Right hindlimb (tissue), 1 donor: ENCODE measurements around the gene NFE2L2.
"Not testable (repeated sequence)": the region's sequence is repeated elsewhere in the genome, so short reads cannot be mapped to it uniquely, and the experiment has no call there.

ENCODE experiments used
- DNase-seq: peaks from one replicate; pipeline ENCODE4 v3.0.0-alpha.2; 2018

Gene NFE2L2

DNA sequence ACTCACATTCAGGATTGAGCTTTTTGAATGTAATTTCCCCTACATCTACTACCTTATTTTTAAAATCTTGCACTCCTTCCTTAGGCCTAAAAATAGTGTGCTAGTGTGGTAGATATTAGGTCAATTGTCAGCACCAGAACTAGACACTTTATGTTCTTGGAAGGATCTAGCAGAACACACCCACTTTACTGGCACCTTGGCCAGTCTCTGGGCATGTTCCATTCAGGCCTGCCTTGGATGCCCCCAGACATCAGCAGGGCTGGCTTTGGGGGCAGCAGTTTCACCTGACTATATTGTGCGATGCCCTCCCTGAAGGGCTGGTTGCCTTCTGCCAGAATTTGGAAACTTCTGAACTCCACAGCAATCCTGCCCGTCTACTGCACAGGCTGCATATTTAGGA is 15.3 kb upstream of the NFE2L2 start:
- DNase-seq = no peak

DNA sequence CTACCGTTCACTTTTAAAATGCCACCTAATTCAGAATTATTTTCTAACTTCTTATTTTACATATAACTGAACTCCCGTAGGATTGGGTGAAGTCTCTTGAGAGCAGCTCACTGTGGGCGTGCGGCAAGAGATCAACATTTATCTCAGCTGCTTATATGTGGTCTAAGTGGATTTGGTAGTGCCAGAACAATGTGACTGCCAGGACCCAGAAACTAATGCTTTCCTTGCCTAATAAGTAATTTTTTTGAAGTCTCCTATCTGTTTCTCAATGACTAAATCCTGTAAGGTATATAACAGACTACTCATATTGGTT is 11.2 kb upstream of the NFE2L2 start:
- DNase-seq = no peak

DNA sequence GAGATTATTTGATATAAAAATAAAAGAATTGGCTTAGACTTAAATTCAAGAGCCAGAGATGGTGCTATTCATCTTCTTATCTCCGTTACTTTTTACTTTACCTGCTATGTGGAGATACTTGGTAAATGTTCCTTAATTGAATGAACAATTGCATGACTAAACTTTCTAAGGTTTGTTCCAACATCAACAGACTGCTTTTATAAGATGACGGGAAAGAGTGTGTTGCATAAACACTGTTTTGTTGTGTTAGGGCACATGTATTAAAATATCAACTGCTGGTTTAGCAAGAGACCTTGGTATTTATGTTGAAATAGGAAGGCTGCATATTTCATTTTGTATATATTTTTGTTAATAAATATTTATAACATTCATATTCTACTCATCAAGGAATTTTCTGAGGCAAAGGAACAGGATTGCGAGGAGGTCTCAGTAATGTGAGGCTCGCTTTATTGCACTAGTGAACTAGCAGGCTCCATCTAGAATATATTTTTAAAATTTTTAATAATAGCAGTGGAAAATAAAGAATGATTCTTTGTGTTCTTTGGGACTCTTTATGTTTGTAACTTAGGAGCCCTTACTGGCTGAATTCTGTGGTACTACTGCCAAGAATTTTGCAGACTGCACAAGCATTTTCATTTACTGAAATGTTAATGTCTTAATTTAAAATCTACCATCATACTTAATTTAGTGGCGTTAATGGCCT is 10.7 kb upstream of the NFE2L2 start:
- no peak for DNase-seq

DNA sequence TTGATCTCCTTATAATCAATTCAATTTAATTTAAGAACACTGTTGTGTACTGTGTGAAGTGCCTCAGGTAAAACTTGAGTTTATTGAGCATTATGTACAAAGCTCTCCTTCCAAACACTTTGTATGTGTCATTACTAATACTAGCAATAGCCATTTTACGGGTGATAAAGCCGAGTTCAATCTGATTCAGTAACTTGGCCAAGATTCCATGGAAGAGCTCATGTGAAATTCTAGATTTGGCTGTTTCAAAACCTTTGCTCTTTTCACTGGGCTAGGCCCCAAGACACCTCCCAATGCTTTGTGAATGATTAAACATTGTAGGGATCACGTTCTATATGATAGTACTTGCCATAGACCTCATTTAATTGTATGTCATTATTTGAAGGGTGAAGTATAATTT is 8.9 kb upstream of the NFE2L2 start:
- no peak for DNase-seq

DNA sequence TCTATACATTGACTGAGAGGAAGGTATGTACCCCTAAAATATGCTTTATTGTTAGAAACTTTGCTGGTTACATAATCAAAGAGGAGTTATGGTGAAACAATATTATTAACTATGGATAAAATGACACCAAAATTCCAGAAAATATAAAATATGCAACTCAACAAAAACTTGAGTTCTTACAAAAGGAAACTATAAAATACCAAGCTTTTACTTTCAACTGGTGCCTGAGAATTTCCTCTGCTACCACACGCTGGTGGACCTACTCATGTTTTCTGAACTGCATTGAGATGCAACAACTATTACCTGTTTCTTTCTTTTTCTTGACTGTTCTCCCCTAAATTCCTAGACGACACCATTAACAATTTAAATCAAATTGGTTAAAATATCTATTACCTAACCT is 8.2 kb upstream of the NFE2L2 start:
- DNase-seq = no peak

DNA sequence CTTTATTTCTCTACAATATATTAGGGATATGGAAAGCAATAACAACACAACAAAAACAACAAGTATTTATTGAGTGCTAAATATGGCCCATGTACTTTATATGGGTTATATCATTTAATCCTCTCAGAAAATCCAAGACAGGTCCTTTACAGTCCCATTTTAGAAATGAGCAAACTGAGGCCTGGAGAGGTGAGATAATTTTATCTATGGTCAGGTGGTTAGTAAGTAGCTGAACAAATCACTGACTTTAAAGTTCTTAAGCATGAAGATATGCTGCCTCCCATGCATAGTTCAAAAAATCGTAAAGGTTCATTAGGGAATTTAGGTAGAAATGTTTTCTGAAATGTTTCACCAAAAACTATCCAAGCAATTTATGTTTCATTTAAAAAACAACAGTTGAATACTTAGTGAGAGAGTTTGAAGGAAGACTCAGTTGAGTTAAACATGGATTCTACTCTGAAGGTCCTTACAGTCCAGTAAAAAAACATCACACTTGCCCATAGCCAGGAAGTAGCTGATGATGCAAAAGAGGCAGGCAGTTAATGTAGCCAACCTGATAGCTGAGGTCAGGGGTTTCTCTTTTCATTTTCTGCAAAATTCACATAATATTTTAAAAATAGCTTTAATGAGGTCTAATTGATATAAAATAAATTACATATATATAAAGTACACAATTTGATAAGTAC is 7.6 kb upstream of the NFE2L2 start:
- no peak for DNase-seq

DNA sequence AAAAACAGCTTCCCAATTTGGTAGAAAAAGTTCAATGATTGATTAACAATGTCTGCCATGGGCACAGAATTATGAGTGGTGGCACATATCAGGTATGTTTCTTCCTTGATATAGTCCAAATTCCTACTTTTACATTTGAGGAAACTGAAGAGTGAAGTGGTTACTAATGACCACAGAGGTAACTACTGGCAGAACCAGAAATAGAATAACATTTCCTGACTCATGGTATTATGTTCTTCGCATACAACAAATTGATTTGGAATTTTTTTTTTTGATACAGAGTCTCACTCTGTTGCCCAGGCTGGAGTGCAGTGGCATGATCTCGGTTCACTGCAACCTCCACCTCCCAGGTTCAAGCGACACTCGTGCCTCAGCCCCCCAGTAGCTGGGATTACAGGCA is 6.0 kb upstream of the NFE2L2 start:
- no peak for DNase-seq

DNA sequence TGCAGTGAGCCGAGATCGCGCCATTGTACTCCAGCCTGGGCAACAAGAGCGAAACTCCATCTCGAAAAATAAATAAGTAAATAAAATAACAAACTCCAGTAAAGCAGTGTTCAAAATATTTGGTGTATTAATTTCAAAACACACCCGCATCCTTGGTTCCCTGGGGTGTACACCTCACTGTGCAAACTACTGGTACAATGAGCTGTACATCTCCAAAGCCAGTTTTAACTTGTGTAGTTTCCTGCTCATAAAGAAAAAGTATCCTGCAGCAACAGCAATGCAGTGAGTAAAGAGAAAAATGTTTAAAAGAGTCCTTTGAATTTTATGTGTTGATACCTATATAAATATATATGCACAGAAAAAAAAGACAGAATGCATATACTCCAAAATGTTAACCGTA is 4.4 kb upstream of the NFE2L2 start:
- no peak for DNase-seq

DNA sequence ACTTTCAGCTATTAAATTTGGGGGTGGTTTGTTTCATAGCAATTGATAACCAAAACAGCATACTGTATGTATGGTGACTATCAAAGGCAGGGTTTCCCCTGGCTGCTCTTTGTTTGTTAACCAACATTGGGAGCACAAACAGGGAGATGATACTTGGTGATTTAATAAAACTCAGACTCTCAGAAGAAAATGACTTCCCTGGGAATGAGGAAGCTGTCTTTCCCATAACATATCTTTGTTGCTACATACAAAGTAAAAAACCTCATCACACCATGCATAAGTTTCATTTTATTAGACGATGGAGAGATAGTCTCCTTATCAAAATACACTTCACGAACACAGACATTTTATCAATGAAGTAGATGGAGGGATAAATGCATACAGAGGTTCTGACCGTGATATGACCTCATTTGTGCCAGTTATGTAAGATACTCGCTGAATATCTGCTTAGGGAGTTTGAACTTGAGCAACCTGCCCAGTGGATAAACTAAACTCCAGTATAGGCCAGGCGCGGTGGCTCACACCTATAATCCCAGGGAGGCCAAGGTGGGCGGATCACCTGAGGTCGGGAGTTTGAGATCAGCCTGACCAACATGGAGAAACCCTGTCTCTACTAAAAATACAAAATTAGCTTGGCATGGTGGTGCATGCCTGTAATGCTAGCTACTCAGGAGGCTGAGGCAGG is 3.8 kb upstream of the NFE2L2 start:
- no peak for DNase-seq

DNA sequence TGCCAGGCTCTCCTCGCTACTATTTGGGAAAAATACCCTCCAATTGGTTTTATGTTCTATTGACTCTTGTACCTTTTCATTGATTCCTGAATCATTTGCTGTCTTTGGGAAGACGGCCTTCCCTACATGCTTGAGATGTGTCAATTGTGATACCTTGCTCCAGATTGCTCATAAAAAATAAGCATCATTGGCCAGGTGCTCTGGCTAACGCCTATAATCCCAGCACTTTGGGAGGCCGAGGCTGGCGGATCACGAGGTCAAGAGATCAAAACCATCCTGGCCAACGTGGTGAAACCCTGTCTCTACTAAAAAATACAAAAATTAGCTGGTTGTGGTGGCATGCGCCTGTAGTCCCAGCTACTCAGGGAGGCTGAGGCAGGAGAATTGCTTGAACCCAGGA is 2.4 kb upstream of the NFE2L2 start:
- DNase-seq = not testable (repeated sequence)

DNA sequence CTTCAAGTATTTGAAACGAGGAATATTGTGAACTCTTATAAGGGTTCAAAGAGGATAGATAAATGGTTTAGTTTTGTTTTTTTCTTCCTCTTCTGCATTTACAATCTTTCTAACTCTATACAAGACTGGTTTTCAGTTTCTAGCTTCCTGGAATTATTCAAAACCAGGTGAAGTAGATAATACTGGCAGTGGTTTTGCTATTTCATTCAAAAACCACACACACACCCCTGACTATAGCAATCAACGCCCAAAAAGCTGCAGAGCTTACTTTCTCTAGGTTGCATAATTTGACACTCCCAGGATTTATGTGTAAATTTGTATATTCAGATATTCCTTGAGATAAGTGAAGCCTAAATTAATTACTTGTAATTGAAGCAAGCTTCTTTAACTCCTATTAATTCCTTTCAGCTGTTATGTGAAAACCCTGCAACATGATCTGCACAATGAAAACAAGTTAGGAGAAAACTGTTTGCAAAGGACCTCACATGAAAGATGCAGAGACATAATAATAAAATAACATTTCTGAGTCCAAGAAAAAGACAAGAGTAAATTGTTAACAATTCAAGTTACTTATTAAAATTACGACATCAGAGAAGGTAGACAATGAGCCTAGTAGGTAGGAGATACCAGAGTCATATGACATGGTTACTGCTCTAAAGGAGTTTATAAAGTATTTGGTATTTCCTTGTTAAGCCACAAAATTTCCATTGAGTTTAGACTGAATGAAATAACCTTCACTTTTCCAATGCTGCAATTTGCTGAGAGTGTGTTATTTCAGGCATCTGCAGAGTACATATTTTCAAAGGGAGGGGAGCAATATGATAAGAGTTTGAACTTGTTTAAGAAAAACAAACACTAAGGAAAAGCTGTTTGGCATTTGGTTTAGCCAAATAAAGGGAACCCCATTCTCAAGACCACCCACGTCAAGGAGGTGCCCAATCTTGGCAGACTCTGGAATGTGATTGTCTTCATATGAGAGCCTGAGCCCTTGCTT is 1.6 kb upstream of the NFE2L2 start:
- no peak for DNase-seq

DNA sequence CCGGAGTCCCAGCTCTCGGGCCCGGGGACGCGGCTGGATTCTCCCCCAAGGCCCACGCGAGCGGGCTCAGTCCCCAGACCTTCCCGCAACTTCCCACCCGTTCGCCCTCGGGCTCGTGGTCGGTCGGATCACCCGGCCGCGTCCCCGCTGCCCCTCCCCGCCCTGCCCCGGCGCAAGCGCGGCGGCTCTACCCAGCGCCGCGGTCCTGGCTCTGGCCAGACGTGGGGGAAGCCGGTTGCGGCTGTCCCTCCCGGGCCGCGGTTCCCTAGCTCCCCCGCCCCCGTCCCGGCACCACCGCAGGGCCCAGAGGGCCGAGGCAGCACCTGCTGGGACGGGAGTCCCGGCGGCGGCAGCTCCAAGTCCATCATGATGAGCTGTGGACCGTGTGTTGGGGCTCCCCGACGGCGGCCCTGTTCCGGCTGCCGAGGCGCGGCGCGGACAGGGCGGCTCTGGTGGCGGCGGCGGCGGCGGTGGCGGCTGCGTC is 276 bp downstream of the NFE2L2 start:
- DNase-seq = no peak

DNA sequence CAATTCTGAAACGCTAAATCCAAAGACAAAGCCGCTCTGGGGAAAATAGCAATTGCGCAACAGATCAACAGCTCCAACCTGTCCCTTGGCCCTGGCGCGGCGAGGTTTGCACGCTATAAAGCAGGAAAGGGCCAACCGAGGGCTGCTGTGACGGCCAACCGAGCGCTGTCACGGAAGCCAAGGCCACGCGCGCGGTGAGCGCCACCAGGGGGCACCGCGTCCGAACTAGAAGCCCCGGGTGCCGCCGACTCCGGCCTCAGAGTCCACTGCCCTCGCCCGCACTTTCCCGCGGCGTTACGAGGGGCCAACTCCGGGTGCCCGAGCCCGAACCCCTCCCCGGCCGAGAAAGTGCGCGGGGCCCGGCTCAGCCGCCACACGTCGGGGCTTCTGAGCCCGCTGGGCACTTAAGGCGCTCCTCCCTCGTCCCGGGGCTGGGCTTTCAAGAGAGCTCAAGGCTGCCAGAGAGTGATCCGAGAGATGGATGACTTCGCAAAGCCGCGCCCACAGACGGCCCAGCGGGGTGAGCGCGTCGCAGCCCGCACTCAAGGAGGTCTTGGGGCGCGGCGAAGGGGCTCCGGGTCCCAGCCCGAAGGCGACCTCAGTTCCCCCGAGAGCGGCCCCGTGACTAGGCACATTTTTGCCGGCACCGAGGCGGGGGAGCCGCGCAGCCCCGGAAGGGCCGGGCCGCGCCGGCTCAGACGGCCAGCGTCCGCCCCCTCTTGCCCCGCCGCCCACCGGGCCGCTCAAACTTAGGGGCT is 897 bp downstream of the NFE2L2 start:
- DNase-seq = peak; percentile 97

DNA sequence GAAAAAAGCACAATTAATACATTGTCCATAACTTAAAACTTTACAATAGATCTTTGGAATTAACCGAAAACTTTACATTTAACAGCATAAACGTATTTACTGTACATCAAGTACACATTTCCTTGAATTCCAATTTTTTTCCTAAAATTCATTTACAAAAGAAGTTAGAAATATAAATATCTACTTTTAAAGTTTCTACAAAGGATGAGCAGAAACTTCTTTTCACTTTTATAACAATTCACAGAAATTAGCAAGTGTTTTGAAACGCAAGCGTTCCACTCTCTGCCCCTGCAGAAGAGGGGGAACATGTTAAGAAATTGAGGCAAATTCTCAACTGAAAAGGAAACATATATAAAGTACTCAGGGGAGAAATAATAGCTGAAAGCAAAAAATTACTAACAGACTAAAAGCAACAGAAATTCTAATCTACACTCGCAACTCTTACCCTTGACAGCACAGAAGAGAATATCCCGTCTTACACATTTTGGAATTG is 1.5 kb downstream of the NFE2L2 start:
- DNase-seq = no peak

DNA sequence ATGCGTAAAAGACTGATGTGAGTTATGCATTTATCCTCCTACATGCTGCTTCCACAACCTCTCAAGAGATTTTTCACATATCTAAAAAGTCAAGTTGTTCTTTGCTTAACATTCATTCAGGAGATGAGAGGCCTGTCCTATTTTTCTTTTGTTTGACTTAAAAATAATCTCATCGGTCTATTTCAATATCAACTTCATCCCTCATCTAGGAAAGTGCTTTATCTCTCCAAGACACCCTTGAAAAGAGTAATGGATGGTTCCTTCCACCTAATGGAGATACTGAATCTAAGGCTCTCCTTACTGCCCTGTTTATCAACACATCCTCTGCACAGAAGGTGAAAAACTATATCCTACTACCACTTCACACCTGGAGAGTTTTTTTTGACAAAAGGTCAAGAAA is 2.4 kb downstream of the NFE2L2 start:
- DNase-seq = no peak

DNA sequence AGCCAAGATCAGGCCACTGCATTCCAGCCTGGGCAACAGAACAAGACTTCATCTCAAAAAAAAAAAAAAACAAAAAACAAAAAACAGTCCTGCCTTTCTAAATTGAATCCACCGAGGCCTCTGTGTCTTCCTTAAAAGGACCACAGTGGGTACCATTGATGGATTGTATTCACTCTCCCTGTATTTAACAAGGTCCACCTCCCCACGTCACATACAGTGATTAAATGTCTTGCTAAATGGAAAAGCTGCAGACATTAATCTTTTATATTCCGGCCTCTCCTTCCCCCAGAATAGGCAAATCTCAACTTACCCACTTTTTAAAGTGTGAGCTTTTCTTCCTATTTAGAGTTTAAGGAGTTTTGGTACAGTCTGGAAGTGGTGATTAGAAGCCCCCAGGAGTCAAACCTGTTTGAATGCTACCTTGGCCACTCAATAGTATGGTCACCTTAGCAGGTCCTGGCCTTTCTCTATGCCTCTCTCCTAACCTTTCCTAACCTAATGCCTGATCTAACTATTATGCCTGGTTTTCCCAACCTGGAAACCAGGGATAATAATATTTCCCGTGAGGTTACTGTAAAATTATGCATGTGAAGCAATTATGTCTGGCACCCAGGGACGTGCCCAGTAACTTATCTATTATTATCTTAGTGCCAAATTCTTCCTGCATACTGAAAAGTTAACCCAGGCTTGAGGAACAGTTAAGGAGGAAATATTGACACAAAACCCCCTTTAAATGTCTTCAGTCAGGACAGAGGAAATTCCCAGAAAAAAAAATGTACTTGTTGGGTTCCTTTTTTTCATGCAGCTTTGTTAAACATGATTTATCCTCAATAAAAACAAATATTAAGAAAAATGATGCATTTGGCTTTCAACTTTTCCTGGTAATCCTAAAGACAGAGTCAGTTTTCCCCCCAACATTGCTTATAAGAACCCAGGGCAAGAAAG is 3.1 kb downstream of the NFE2L2 start:
- DNase-seq = no peak

DNA sequence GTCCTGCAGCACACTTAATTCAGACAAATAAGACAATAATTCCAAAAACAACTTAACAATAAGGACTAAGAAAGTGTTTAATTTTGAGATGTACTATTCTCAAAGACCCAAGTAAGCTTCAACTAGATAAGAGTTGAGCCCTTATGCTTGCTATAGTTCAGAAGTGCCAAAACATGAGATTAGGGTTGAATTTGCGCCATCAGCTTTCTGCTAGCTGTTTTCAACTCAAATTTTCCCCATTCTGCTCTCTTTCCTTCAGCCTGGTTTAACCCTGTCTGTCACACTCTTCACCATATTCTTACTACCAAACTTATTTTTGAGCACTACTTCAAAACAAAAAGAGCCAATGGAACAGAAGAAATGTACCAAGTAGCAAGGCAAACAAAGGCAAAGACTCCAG is 4.1 kb downstream of the NFE2L2 start:
- DNase-seq = no peak

DNA sequence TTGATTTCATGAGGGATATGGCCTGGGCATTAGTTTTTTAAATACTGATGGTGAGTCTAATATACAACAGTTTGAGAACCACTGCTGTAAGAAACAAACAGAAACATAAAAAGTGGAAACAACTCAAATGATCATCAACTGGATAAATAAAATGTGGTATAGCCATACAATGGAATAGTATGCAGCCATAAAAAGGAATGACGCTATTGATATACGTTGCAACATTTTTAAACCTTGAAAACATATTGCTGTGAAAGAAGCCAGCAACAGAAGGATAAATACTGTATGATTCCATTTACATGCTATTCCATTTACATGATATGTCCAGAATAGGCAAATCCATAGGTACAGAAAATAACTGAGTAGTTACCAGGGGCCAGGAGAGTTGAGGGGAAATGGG is 6.5 kb downstream of the NFE2L2 start:
- DNase-seq = no peak

DNA sequence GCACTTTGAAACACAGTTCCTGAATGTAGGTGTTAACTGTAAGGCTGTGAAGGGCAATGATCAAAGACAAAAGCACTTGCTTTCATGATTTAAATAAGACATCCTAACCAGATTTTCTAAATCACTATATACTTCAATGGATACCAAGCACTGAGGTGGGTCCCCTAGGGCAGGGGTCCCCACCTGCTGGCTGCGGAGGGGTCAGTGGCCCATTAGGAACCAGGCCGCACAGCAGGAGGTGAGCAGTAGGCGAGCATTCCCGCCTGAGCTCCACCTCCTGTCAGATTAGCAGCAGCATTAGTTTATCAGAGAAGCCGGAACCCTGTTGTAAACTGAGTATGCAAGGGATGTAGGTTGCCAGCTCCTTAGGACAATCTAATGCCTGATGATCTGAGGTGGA is 7.1 kb downstream of the NFE2L2 start:
- no peak for DNase-seq

DNA sequence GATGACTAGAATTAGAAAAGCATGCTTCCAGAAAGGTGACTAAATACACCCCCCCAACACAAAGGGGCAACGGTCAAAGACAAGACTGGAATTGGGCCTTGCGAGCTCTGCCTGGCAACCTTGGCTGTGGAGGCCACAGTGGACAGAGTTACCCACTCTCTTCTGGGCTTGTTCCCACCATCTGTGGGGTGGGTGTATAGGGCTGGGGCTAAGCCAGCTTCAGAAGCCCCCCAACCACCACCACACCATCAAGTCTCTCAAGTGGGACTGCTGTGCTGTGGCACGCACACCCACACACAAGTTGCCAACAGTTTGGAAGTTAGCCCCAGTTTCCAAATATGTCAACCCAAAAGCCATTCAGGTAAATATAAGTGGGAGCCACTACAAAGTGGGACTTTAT is 7.8 kb downstream of the NFE2L2 start:
- DNase-seq = no peak

DNA sequence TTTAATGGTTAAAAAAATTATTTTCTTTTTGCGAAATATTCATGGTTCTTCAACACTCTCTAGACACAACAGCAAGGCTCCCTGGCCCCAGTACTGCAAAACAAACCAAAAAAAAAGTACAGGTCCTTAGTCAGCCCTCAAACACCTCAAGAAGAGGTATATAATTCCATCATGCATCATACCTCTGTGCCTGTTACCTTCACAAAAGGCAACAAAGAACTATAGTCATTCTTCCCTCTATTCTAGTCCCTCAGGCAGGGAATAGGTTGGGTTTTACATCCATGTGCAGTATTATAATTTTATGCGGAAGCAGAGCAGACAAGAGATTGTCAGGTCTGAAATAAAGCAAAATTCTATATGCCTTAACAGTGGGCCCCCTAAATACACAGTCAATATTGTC is 8.5 kb downstream of the NFE2L2 start:
- no peak for DNase-seq
